HG03196 (cell line): ENCODE results near the gene LRP5.

Experiments
- ATAC-seq: cut with Tn5 transposase; IDR thresholded peaks from one replicate; pipeline ENCODE4 v1.9.1; 2021; ENCODE audit not compliant: unreplicated experiment

The LRP5 gene

DNA sequence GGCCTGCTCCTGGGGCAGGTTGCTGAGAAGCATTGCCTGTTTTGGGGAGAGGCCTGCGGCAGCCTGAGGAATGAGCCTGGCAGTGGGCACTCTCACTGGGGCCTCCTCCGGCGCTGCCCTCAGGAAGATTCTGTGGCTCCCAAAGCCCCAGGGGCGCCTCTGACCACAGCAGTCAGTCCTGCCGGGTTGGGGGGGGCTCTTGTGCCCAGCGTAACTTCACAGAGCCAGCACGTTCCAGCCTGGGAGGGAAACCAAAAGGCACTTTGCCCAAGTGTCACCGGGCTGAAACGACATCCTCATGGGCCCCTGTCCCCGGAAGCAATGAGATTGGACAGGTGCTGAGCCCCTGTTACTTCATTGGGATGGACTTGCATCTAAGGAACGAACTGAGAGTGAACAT lies 4.3 kb upstream of the LRP5 start:
- no peak for ATAC-seq

DNA sequence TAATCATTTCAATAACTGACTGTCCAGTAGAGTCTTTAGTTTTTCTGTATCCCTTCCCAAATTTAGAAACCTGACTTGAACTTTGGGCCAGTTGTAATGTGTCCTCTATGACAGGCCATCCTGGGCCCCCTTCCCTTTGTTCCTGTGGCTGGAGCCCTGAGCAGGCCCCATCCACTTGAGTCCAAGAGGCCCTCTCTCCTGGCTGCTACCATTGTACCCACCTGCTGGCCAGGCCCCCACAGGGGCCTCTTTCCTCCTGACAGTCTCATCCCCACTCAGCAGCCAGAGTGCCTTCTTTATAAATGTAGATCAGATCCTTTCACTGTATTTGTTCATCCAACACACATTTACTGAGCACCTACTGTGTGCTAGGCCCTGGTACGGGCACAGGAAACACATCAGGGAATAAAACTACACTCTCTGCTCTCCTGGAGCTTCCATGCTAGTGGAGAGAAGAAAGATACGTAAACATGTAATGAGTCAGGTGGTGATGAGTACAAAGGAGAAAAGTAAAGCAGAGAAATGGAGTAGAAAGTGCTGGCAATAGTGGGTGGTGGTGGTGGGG lies 2.7 kb upstream of the LRP5 start:
- ATAC-seq = no peak

DNA sequence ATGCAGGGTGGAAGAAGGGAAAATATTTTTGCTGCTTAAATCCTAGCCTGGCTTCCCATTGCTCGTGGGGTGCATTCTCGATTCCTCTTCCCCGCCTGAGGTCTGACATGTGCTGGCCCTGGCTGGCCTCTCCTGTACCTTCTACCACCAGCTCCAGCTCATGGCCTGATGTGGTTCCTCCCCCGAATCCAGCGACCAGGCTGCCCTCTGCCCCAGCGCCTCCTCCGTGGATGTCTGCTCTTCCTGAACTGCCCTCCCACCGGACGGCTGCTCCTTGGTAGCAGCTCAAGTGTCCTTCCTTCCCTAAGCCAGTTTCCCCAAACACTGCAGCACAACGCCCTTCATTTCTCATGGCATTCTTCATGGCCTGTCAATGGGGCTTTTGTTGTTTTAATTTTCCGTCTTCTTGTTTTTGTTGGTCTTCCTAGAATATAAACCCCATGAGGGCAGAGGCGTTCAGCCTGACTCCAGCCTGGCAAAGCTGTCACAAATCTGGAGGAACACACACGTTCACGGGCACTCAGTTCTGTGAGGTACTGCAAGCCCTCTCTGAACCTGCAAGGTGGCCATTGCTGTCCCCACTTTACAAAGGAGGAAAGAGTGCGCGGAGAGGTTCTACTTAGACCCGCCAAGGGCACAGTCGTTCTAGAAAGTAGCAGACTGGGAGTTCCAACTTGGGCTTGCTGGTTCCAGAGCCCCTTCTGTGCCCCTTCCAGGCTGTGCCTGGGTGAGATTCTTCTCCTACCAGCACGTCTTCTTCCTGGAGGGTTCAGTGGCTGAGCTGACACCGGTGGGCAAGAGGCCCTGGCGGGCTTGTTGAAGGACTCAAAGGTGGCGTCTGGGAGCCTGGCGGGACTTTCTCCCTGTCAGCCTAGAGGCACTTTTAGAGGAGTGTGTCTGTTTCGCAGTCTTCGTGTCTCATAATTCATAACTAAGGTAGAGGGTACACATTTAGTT lies 953 bp upstream of the LRP5 start:
- ATAC-seq = no peak

DNA sequence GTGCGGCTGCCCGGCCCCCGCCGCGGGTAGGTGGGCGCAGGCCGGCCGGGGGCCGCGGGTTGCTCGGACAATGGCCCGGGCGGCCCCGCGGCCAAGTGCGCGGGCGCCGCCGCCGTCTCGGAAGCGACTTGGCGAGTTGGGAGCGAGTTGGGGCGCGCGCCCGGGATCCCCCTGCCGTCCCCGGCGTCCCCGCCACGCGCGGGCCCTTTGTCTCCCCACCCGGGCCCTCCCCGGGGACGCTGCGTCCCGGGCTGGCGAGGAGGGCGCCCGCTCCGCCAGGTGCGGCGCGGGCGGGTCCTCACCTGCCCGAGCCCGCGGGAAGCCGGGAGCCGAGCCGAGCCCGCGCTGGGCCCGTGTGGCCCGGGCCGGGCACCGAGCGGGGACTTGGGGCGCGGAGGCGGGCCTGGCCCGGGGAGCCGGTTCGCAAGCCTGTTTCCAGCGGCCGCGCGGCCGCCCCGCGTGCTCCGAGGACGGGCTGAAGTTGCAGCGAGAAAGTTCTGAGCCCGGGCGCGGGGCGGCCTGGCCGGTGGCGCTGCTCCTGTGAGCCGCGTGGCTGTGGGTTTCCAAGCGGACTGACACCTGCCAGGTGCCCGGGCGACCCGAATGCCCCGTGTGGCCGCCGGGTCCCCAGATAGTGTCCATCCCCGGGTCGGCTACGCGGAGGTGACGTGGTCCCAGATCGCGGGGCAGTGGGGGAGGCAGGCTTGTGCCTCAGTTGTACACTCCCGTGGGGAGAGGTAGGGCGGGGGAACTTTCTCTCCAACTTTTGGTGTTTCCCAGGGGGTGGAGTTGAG lies 586 bp downstream of the LRP5 start:
- ATAC-seq = no peak

DNA sequence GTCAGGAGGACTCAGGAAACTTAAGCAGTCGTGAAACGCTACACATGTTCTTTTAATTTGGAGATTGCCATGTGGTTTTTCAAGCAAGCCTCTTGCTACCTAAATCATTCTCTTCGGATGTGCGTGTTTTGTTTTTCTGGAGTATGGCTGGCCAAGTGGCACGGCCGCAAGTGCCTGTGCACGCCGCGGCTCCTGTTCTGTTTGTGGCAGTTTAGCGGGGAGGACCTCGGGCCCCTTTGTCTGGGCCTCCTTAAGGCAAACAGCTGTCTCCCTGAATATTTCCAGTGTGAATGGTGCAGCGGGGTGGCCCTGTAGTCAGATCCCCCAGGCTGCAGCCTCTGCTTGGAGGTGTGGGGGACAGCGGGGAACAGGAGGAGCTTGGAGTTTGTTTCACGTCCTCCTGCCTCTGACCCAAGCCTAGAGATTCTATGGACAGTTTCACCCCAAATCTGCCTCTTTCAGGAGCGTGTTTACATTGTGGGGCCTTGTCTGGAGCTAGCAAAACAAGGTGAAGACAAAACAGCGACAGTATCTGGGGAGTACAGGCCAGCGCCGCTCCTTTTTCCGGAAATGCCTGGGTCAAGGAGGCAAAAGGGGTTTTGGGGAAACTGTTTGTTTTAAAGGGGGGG lies 1.3 kb downstream of the LRP5 start:
- no peak for ATAC-seq

DNA sequence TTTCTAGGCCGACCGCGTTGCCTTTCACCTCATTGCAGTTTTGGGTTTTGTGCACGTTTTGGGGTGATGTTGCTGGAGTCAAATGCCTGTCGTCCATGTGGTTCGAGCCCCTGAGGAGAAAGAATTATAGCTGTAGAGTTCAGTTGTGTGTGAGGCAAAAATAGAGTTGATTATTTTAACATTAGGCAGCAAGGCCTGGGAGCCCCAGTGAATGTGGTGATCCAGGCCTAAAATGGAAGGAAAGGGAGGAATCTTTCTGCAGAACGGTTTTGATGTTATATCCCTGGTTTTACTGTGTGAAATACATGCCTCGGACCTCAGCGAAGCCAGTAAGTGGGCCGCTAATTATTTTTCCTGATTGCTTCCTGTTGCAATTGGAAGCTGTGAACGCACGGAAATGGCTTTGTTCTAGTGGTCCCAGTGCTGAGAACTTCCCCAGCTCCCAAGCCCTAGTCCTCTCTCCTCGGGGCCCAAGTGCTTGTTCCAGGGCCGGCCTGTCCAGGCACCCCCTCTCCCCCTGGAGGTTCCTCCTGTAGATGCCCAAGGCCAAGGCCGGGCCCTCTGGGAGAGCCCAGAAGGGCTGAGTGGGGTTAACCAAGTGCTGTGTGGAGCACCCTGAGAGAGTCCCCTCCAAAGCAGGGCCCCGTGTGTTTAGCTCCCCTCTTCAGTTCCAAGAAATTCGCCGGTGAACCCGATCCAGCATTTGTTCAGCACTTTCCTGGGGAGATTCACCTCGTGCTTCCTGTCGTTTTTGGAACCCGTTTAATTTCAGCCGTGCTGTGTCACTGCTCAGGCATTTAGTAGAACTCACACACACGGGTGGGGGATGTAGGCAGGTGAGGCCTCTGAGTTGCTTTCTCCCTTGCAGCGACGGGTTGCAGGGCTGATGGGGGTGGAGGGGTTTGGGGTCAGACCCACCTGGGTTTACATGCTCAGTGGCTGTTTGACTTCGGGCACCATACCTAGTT lies 2.1 kb downstream of the LRP5 start:
- no peak for ATAC-seq

DNA sequence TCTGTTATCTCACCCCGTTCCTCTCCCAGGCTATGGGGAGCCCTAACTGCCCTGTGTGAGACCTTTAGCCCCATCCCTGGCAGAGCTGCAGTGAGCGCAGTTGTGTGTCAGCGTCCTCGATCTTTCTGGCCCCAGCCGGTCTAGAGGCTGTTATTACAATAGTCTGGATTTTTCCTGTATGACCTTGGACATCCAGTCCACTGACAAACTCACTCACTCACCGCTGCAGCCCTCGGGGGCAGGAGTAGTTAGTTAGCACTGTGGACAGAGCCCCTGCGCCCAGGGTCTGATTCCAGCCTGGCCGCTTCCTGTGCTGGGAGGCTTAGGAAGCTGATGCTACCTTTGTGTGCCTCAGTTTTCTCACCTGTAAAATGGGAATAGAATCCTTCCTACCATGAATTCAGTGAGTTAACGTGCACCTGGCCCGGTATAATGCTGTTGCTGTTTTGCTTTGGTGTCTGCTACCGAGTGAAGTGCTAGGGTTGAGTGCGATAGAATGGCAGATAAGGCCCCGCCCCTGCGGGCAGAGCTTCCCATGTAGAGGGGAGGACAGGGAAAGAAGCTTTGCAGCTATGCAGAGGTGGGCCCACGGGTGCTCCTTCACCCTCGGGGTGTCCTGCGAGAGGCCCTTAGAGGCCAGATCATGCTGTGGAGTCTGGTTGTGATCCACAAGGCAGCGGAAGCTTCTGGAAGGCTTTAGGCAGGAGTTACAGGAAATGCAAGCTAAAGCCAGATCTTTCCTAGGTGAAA lies 3.0 kb downstream of the LRP5 start:
- ATAC-seq = no peak

DNA sequence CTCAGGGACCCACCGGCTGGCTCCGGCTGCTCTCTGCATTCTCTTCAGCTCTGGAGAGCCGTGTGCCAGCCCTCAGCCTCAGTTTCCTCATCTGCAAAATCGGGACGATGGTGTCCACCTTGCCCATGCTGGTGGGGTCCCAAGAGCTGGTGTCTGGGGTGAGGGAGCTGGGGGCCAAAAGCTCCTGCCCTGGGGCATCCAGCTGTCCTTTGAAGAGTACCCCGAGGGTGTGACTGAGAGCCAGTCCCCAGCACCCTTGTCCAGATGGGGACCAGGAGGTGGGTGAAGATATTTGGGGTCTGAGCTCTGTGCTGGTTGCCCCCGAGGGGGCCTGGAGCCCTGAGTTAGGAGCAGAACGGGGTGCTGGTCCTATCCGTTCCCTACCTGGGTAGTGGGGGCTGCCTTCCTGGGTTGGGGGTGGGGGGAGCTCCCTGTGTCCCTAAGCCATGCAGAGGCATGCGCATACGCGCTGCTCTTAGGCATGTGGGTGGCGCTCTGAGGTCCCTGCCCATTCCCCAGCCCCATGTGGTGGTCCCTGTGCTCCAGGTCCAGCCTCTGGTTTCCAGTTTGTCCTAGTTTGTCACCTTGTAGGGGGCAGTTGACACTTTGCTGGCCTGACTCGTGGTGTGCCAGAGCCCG lies 4.9 kb downstream of the LRP5 start:
- ATAC-seq = no peak

DNA sequence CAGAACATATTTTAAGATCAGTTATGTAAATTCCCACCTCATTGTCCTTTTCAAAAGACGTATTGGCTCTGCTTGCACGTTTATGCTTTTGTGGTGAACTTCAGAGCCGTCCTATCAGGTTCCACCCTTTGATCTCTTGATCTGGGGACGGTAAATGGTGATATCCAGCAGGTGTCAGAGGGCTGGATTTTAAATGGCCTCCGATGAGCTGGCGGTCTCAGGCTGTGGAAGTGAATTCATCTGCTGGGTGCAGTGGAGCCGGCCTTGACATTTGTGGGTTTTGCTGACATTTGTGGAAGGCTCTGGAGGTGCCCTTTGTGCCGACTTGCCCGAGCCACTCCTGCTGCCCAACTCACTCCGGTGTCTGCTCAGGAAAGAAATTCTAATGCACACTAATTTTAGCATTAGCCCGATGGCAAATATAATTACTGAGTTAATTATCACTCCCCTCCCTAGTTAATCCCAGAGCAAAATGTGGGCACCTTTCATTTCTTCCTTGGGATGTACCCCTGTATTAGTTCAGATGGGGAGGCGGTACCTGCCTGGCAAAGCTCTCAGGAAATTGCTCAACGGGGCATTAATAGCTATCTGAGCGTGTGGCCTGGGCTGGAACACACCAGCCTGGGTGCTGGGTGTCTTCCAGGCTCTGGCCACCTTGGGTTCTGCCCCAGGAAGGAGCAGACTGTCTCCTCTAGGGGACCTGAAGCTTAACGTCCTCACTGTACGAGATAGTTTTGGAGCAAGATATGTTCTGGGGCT lies 9.1 kb downstream of the LRP5 start:
- no peak for ATAC-seq

DNA sequence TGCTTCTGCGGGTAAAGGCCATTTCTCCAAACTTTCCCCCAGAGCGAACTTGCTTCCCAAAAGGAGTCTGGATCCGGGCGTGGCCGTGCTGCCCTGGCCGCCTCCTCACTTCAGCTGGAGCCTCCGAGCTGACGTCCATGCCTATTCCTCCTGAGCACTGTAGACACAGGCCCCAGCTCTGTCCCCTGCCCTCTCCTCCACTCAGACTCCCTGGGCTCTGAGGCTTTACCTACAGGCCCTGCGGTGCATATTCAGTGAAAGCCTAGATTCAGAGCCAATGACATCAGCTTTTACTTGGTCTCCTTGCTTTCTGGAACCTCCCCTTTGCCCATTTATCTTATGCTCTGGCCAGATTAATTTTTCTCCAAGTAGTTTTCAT lies 9.7 kb downstream of the LRP5 start:
- no peak for ATAC-seq

DNA sequence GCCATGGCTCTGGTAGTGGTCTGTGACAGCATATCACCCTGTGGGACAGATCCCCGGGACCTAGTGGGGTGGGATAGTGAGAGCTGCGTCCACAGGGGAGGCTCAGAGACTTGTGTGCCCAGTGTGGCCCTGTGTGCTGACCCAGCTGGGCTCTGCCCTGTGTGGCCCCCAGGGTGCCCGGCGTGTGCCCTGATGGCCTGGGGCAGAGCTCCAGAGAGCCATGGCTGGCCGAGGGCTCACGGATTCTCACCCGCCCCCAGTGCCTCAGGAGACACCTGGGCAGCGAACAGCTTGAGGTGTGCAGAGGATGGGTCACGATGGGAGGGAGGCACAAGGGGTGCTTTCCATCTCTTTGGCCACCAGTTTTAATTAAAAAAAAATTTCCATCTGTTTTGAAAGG lies 11.8 kb downstream of the LRP5 start:
- no peak for ATAC-seq

DNA sequence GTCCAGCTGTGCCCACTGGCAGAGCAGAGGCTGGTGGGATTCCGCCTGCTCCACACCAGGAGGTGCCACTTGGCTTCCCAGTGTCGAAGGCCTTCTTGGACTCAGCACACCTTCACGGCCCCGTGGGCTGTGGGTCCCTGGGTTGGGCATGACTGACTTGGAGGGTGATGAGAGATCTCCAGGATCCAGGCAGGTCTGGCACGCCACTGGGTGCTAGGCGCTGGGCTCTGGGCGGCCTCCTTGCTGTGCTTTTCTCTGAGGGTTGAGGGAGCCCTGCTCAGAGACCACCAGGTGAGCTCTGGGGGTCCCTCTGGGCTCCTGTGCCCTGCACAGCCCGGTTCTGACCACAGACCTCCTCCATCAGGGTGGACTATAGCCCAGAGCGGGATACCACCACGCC lies 12.3 kb downstream of the LRP5 start:
- no peak for ATAC-seq

DNA sequence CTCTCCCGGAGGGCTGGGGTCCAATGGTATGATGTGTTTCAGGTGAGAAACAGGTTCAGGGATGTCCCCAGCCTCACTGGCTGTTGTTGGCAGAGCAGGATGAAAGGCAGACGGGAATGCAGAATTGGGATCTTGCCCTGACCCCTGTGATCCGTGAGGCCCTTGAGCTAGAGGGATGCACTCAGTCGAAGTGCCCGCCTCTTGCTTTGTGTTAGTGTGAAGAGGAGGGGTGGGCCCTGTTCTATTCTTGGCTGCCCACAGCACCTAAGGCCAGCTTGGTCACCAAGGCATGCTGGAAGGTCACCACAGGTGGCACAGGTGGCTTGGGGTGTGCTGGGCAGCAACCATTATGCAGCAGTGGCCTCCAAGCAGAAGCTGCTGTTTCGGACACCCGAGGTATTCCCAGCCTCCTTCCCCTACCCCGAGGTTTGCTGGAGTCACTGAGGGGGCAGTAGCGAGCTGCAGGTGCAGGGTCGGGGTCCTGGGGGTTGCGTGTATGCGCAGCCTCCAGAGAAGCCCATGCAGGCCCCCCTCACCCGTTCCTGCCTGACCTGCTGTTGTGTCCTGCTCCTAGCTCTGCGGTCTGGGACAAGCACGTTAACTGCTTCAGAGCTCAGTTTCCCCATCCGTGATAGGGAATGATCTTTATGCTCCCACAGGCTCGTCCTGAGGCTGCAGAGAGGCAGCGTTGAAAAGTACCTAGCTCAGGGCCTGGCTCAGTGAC lies 13.0 kb downstream of the LRP5 start:
- no peak for ATAC-seq

DNA sequence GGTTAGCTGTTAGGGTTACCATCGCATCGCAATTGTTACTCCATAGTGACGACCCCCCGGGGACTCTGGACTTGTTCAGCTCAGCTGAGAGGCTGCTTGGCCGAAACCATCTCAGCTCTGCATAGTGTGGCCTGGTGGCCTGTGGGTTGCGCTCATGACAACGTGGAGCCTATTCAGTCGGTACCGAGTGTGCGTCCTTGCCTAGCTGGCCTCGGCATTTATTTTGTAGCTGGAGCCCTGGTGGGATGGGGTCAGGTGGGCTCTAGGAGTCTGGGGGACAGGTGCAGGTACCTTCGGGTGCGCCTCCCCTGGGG lies 13.5 kb downstream of the LRP5 start:
- no peak for ATAC-seq

DNA sequence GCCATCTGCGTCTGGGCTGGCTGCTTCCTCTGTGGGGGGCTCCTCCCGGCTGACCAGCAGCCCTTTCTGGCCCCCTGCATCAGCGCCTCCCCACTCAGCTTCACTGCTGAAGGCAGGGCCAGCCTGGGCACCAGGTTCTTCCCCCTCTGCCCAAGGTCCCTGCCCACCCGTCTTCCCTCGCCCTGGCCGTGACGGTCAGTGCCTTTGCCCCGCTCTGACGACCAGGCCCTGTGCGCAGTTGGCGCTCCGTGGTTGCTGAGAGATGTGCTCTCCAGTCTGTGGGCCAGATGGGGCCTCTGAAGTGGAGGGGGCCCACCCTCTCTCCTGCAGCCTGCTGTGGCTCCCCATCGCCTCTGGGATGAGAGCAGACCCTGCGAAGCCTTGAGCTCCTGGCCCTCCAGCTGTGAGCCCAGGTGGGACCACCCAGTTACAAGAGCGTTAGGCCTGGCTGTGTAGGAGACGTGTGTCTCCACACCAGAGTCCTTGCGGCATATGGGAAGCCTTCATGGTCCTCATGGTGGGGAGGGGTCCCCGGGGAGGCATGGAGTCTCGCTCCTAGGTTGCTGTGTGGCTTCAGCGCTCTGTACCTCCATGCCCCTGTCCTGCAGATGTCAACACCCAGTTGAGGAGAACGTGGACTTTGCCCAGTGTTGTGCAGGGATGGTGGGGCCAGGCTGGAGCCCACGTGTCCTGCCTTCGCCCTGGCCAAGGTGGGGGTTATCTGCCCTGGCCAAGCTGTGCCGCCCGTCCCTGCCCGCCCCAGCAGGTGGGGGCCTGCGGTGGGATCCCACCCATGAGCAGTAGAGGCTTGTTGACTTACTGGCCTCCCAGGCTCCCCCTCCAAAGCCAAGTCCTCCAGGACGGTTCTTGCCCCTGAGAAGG lies 14.2 kb downstream of the LRP5 start:
- no peak for ATAC-seq

DNA sequence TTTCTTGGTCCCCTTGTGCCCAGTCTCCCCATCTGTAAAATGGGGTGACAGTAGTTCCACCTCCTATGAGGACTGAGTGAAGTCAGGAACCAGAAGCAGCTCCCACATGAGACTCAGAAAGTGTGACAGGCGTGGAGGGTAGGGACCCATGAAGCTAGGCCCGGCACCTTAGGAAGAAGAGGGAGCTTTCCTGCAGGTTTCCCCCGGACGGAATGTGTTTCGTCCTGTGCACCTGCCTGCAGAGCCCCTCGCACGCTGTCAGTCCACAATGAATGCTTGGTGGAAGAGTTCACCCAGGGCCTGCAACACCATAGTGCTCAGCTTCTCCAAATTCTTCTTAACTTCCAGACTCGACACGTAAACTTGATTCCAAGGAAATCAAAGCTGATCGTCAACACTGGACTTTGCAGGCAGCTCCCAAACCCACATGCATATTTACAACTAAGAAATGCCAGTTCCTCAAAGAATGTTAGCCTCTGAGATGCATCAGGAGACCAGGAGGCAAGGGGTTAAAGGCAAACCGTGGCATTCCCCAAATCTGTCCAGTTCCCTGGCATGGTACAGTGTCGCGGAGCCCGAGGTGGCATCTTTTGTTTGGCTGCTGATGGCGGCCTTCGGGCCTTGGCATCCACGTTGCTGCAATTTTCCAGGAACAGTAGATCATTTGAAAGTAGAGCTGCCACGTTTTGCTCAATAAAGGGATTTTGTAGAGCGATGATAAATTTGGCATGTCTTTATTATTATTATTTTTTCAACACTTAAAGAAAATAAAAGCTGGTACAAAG lies 15.4 kb downstream of the LRP5 start:
- ATAC-seq = no peak
